Right lobe of liver (tissue), 4 donors: Measurements from ENCODE around the gene KRTAP9-9.

Experiments
- POLR2A ChIP-seq: fragments of 450-650 bp; IDR thresholded peaks from one replicate; pipeline ENCODE4 v1.6.1; 2017; ENCODE audit warnings: antibody characterized with exemption, mild to moderate bottlenecking
- TF ChIP-seq, protein P1 (sequence below), 4 donors: fragments of 200-600 bp in 3 of 4; fragments of 450-650 bp in 1 of 4; IDR thresholded peaks; one replicate each; pipeline versions ENCODE4 v1.5.1 to v1.8.0; 2016 to 2022; ENCODE audit warnings: antibody characterized with exemption in 4 of 4, mild to moderate bottlenecking in 2 of 4
- donor health status: DM: no; HTN: no; CAD: no.
- donor health status: DM: no; HTN: no; CAD: no.
- donor health status: DM: no; HTN: yes; CAD: no.

GRCh38 chr17:41294016-41294415 is 38.8 kb downstream of the KRTAP9-9 start:
- TF ChIP-seq, protein P1, sequence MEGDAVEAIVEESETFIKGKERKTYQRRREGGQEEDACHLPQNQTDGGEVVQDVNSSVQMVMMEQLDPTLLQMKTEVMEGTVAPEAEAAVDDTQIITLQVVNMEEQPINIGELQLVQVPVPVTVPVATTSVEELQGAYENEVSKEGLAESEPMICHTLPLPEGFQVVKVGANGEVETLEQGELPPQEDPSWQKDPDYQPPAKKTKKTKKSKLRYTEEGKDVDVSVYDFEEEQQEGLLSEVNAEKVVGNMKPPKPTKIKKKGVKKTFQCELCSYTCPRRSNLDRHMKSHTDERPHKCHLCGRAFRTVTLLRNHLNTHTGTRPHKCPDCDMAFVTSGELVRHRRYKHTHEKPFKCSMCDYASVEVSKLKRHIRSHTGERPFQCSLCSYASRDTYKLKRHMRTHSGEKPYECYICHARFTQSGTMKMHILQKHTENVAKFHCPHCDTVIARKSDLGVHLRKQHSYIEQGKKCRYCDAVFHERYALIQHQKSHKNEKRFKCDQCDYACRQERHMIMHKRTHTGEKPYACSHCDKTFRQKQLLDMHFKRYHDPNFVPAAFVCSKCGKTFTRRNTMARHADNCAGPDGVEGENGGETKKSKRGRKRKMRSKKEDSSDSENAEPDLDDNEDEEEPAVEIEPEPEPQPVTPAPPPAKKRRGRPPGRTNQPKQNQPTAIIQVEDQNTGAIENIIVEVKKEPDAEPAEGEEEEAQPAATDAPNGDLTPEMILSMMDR (IDR thresholded peaks at IDR 0.05): no peak
- TF ChIP-seq POLR2A: no peak
